DND-41 (cell line): ENCODE data around the gene PODXL.

ENCODE experiments used
- ATAC-seq: fragments of 200-7000 bp; cut with Tn5 transposase; 3 replicates; pipeline ENCODE4 v1.9.1; 2021; ENCODE audit warnings: low read depth; ENCODE audit not compliant: insufficient read depth
- DNase-seq: peaks from one replicate; pipeline ENCODE4 v3.0.0-alpha.2; 2020
- H2AFZ ChIP-seq: 2 replicates; pipeline ENCODE4 v1.6.0; 2012; ENCODE audit warnings: low read depth, low read length
- H3K27ac ChIP-seq: 2 replicates; pipeline ENCODE4 v1.5.1; 2012; ENCODE audit warnings: low read length, inconsistent platforms
- H3K27me3 ChIP-seq: fragments of 200-600 bp; sonication (generic); 2 replicates; pipeline ENCODE4 v1.6.0; 2012; ENCODE audit warnings: low read length, mild to moderate bottlenecking, inconsistent platforms; ENCODE audit not compliant: insufficient read depth, poor library complexity
- H3K36me3 ChIP-seq: 2 replicates; pipeline ENCODE4 v1.5.1; 2012; ENCODE audit warnings: low read length, inconsistent platforms; ENCODE audit not compliant: insufficient read depth
- H3K4me1 ChIP-seq: 2 replicates; pipeline ENCODE4 v1.5.1; 2012; ENCODE audit warnings: mild to moderate bottlenecking, low read length; ENCODE audit not compliant: insufficient read depth
- H3K4me2 ChIP-seq: 2 replicates; pipeline ENCODE4 v1.6.0; 2012; ENCODE audit warnings: mild to moderate bottlenecking, moderate library complexity, low read length, inconsistent platforms; ENCODE audit not compliant: insufficient read depth
- H3K4me3 ChIP-seq, 2 experiments: fragments of 200-600 bp in 1 of 2; shearing (Covaris generic) in 1 of 2; 2 replicates each; pipeline ENCODE4 v1.5.1; 2012 to 2016; ENCODE audit warnings: inconsistent platforms in 2 of 2, low read length in 2 of 2, mild to moderate bottlenecking in 2 of 2, low read depth in 1 of 2, moderate library complexity in 1 of 2
- H3K79me2 ChIP-seq: 2 replicates; pipeline ENCODE4 v1.6.0; 2012; ENCODE audit warnings: low read length, inconsistent platforms; ENCODE audit not compliant: insufficient read depth
- H3K9ac ChIP-seq: 2 replicates; pipeline ENCODE4 v1.6.0; 2012; ENCODE audit warnings: low read depth, mild to moderate bottlenecking, inconsistent platforms, low read length, moderate library complexity
- H3K9me3 ChIP-seq: 2 replicates; pipeline ENCODE4 v1.5.1; 2012; ENCODE audit warnings: low read length, moderate library complexity, mild to moderate bottlenecking, inconsistent platforms; ENCODE audit not compliant: insufficient read depth, severe bottlenecking
- H4K20me1 ChIP-seq: 2 replicates; pipeline ENCODE4 v1.6.0; 2012; ENCODE audit warnings: low read length; ENCODE audit not compliant: insufficient read depth
- CTCF ChIP-seq: IDR thresholded peaks from 2 replicates; pipeline ENCODE4 v1.5.1; 2012; ENCODE audit warnings: borderline replicate concordance, low read length, moderate library complexity, mild to moderate bottlenecking; ENCODE audit not compliant: poor library complexity, severe bottlenecking; ENCODE audit errors: extremely low read depth
- EZH2 ChIP-seq: IDR thresholded peaks from 3 replicates; pipeline ENCODE4 v1.6.1; 2012; ENCODE audit warnings: borderline replicate concordance, low read depth, mild to moderate bottlenecking, moderate library complexity, low read length, inconsistent platforms; ENCODE audit not compliant: severe bottlenecking

Gene PODXL

GRCh38 chr7:131543298-131543697 lies 13.1 kb downstream of the PODXL start:
- no peak for DNase-seq
- Histone ChIP-seq H3K4me1 (no peaks in the 10 kb centered on the region), H4K20me1 (no peaks in the 10 kb centered on the region), H3K36me3 (no peaks in the 10 kb centered on the region), H3K4me3 (no peak overlapping the region), H3K9me3 (no peaks in the 10 kb centered on the region), H3K79me2 (no peaks in the 10 kb centered on the region), H3K4me2 (no peak overlapping the region), H2AFZ (no peak overlapping the region), H3K27me3 (no peaks in the 10 kb centered on the region), H3K9ac (no peak overlapping the region), H3K27ac (no peak overlapping the region)
- no peak for ATAC-seq
- no peak for TF ChIP-seq CTCF
- no peak for TF ChIP-seq EZH2

DNA sequence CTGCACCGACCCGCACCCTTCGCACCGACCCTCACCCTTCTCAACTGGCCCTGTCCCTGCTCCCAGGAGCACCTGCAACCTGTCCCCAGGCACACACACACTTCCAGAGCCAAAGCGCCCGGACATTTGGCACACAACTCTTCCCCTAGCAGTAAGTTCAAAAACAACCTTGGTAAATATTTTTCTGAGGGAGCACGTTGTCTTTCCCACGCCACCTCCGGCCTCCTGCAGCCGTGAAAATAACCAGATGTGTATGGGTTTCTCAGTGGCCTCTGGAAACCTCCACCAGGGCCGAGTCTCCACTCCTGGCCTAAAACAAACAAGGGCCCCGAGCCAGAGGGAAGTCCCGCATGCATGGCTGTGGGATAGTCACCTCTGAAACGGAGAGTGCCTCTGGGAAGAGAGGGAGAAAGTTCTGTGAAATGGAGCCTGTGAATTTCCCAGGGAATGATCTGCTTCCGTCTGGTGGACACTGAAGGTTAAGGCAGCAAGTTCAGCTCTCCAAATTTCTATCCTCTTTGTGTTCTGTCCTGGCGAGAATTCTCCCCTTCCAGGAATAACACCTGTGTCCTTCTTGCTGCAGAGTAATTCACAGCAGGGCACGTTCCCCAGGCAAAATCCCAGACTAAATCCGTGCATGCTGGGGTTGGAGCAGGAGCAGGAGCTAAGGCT lies 15.8 kb downstream of the PODXL start:
- no peak for DNase-seq
- H3K4me2 ChIP-seq: no peak overlapping the region
- TF ChIP-seq CTCF (no peak), EZH2 (no peak)
- no peaks in the 10 kb centered on the region for H3K36me3 ChIP-seq
- no peaks in the 10 kb centered on the region for H3K27me3 ChIP-seq
- no peak overlapping the region for H3K9ac ChIP-seq
- H3K79me2 ChIP-seq: no peaks in the 10 kb centered on the region
- no peak overlapping the region for H3K4me3 ChIP-seq
- no peak for ATAC-seq
- H2AFZ ChIP-seq: no peak overlapping the region
- H3K27ac ChIP-seq: no peak overlapping the region
- no peaks in the 10 kb centered on the region for H3K4me1 ChIP-seq
- H3K9me3 ChIP-seq: no peaks in the 10 kb centered on the region
- no peaks in the 10 kb centered on the region for H4K20me1 ChIP-seq

DNA sequence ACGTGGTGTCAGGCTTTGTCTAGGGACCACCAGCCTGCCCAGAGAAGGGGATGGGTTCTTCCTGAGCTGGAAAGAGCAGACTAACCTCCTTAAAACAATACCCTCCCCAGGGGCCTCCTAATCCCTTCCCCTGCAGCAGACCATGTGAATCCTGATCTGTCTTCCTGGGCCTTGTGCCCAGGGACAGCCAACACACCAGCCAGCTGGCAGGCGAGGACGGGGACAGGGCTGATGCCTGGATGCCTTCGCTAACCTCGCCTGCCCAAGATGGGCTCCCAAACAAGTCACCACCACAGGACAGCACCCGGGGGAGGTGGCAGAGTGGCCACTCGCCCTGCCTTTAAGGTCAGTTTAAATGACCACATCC lies 17.6 kb downstream of the PODXL start:
- no peak overlapping the region; the same call in 1 of the 2 replicates for H3K27ac ChIP-seq
- no peaks in the 10 kb centered on the region for H3K27me3 ChIP-seq
- no peak overlapping the region for H2AFZ ChIP-seq
- no peaks in the 10 kb centered on the region for H4K20me1 ChIP-seq
- TF ChIP-seq EZH2 (no peak), CTCF (no peak)
- no peaks in the 10 kb centered on the region for H3K79me2 ChIP-seq
- H3K36me3 ChIP-seq: no peaks in the 10 kb centered on the region
- H3K4me1 ChIP-seq: no peaks in the 10 kb centered on the region
- H3K9ac ChIP-seq: no peak overlapping the region
- no peaks in the 10 kb centered on the region for H3K9me3 ChIP-seq
- DNase-seq: no peak
- ATAC-seq: no peak
- no peak overlapping the region for H3K4me3 ChIP-seq
- H3K4me2 ChIP-seq: no peak overlapping the region
